ENCODE measurements around the gene CMBL.
"Not testable (repeated sequence)": the region's sequence is repeated elsewhere in the genome, so short reads cannot be mapped to it uniquely, and the experiment has no call there.

CMBL gene

GRCh38 chr5:10275991-10276390 is 31.7 kb downstream of the CMBL start:
- no peak overlapping the region for H3K4me2 ChIP-seq (ENCODE audit: low read depth, low read length, poor library complexity, severe bottlenecking)
- TF ChIP-seq CTCF (conservative IDR thresholded peaks at IDR 0.05; ENCODE audit: low read length) (no peak), EZH2phosphoT487 (IDR thresholded peaks at IDR 0.05; ENCODE audit: borderline replicate concordance) (no peak)
- H2AFZ ChIP-seq (ENCODE audit: low read length): no peak overlapping the region
- H3K27me3 ChIP-seq (ENCODE audit: insufficient read depth, low read length, poor library complexity, severe bottlenecking): no peaks in the 10 kb centered on the region
- no peak overlapping the region for H3K9ac ChIP-seq (ENCODE audit: low read depth, low read length, poor library complexity, severe bottlenecking)
- no peak overlapping the region for H3K4me3 ChIP-seq (ENCODE audit: low read length, poor library complexity, severe bottlenecking)
- H3F3A ChIP-seq (ENCODE audit: low read depth): no peaks in the 10 kb centered on the region
- H3K36me3 ChIP-seq (ENCODE audit: insufficient read depth, low read length): no peaks in the 10 kb centered on the region
- H4K20me1 ChIP-seq (ENCODE audit: insufficient read depth, low read length, poor library complexity, severe bottlenecking): no peaks in the 10 kb centered on the region
- H3K4me1 ChIP-seq (ENCODE audit: insufficient read depth, low read length, poor library complexity, severe bottlenecking): no peaks in the 10 kb centered on the region
- no peaks in the 10 kb centered on the region for H3K9me3 ChIP-seq (ENCODE audit: insufficient read depth, low read depth, low read length)
- H3K79me2 ChIP-seq (ENCODE audit: insufficient read depth, low read length): no peaks in the 10 kb centered on the region
- no peaks in the 10 kb centered on the region for H3K9me2 ChIP-seq (replicated peaks; ENCODE audit: low read depth, low read length)

- Histone ChIP-seq H3K4me3 (ENCODE audit: low read length, poor library complexity, severe bottlenecking) (no peak overlapping the region), H3K79me2 (ENCODE audit: insufficient read depth, low read length) (no peaks in the 10 kb centered on the region), H2AFZ (ENCODE audit: low read length) (no peak overlapping the region), H3F3A (ENCODE audit: low read depth) (no peaks in the 10 kb centered on the region), H3K27me3 (ENCODE audit: insufficient read depth, low read length, poor library complexity, severe bottlenecking) (no peaks in the 10 kb centered on the region), H3K9me2 (replicated peaks; ENCODE audit: low read depth, low read length) (no peaks in the 10 kb centered on the region), H4K20me1 (ENCODE audit: insufficient read depth, low read length, poor library complexity, severe bottlenecking) (no peaks in the 10 kb centered on the region), H3K4me1 (ENCODE audit: insufficient read depth, low read length, poor library complexity, severe bottlenecking) (no peaks in the 10 kb centered on the region), H3K36me3 (ENCODE audit: insufficient read depth, low read length) (no peaks in the 10 kb centered on the region), H3K9ac (ENCODE audit: low read depth, low read length, poor library complexity, severe bottlenecking) (no peak overlapping the region), H3K9me3 (ENCODE audit: insufficient read depth, low read depth, low read length) (no peaks in the 10 kb centered on the region), H3K4me2 (ENCODE audit: low read depth, low read length, poor library complexity, severe bottlenecking) (no peak overlapping the region)
- TF ChIP-seq EZH2phosphoT487 (IDR thresholded peaks at IDR 0.05; ENCODE audit: borderline replicate concordance): no peak
- TF ChIP-seq CTCF (conservative IDR thresholded peaks at IDR 0.05; ENCODE audit: low read length): no peak
Observed at GRCh38 chr5:10275460-10275859, 32.2 kb downstream of the CMBL start.

- H3K27me3 ChIP-seq (ENCODE audit: insufficient read depth, low read length, poor library complexity, severe bottlenecking); H3K79me2 ChIP-seq (ENCODE audit: insufficient read depth, low read length); H3K4me2 ChIP-seq (ENCODE audit: low read depth, low read length, poor library complexity, severe bottlenecking); H2AFZ ChIP-seq (ENCODE audit: low read length); H3K9me2 ChIP-seq (replicated peaks; ENCODE audit: low read depth, low read length); H4K20me1 ChIP-seq (ENCODE audit: insufficient read depth, low read length, poor library complexity, severe bottlenecking); H3K4me3 ChIP-seq (ENCODE audit: low read length, poor library complexity, severe bottlenecking); H3F3A ChIP-seq (ENCODE audit: low read depth); H3K9ac ChIP-seq (ENCODE audit: low read depth, low read length, poor library complexity, severe bottlenecking); H3K9me3 ChIP-seq (ENCODE audit: insufficient read depth, low read depth, low read length); H3K36me3 ChIP-seq (ENCODE audit: insufficient read depth, low read length); H3K4me1 ChIP-seq (ENCODE audit: insufficient read depth, low read length, poor library complexity, severe bottlenecking): not testable (repeated sequence)
Observed at GRCh38 chr5:10272875-10273209, 34.9 kb downstream of the CMBL start.

- Histone ChIP-seq H3F3A (ENCODE audit: low read depth) (no peaks in the 10 kb centered on the region), H3K9me3 (ENCODE audit: insufficient read depth, low read depth, low read length) (no peaks in the 10 kb centered on the region), H3K36me3 (ENCODE audit: insufficient read depth, low read length) (no peaks in the 10 kb centered on the region), H3K4me2 (ENCODE audit: low read depth, low read length, poor library complexity, severe bottlenecking) (no peak overlapping the region), H3K4me3 (ENCODE audit: low read length, poor library complexity, severe bottlenecking) (no peak overlapping the region), H3K27me3 (ENCODE audit: insufficient read depth, low read length, poor library complexity, severe bottlenecking) (no peaks in the 10 kb centered on the region), H3K9ac (ENCODE audit: low read depth, low read length, poor library complexity, severe bottlenecking) (no peak overlapping the region), H3K9me2 (replicated peaks; ENCODE audit: low read depth, low read length) (no peaks in the 10 kb centered on the region), H2AFZ (ENCODE audit: low read length) (no peak overlapping the region), H3K4me1 (ENCODE audit: insufficient read depth, low read length, poor library complexity, severe bottlenecking) (no peaks in the 10 kb centered on the region), H3K79me2 (ENCODE audit: insufficient read depth, low read length) (no peaks in the 10 kb centered on the region), H4K20me1 (ENCODE audit: insufficient read depth, low read length, poor library complexity, severe bottlenecking) (no peaks in the 10 kb centered on the region)
- TF ChIP-seq EZH2phosphoT487 (IDR thresholded peaks at IDR 0.05; ENCODE audit: borderline replicate concordance) (no peak), CTCF (conservative IDR thresholded peaks at IDR 0.05; ENCODE audit: low read length) (no peak)
Observed at GRCh38 chr5:10272053-10272874, 35.4 kb downstream of the CMBL start.
